ENCODE results near the gene B3GNT8. TPM values are rescaled to one million over a fixed set of nuclear protein-coding genes. Genes with fewer than 3 reads are reported as not detected.

B3GNT8 gene
- total RNA-seq, 1 experiment from 2014 or later: 0.96 TPM

DNA sequence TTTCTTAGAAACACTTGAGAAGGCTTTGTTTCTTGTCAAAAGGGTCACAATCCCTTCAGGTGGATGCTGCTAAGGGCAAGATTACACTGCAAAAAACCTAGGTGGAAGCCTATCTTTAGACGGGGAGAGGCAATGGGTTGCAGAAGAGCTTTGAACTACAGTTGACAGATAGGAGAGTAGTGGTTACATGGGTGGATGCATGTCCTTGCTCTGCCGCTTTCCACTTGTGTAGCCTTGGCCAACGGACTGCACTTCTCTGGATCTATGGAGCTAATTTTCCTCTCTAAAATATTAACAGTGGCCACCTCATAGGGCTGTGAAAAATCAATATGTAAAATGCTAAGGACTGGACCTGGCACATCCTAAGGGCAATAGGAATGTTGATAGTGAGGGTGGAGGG, 28.6 kb downstream of the B3GNT8 start:
- Histone ChIP-seq H4K5ac (ENCODE audit: insufficient read length, low read depth, low read length) (no peak overlapping the region), H4K20me1 (ENCODE audit: control insufficient read depth, insufficient read depth, insufficient read length) (no peaks in the 10 kb centered on the region), H3K23ac (ENCODE audit: insufficient read length, low read depth, low read length) (no peak overlapping the region), H3K4ac (ENCODE audit: low read depth, low read length) (no peak overlapping the region), H2BK5ac (ENCODE audit: insufficient read length, low read length) (no peak overlapping the region), H3K27me3 (ENCODE audit: insufficient read depth, low read length) (no peaks in the 10 kb centered on the region), H2AK5ac (ENCODE audit: insufficient read length, low read length) (no peak overlapping the region), H2AFZ (ENCODE audit: low read length) (no peak overlapping the region), H3K14ac (ENCODE audit: insufficient read depth, low read length) (no peak overlapping the region), H2BK20ac (ENCODE audit: low read depth, low read length, poor library complexity, severe bottlenecking) (no peak overlapping the region), H3K4me2 (ENCODE audit: insufficient read depth, insufficient read length, low read length) (peak overlapping the region; percentile 83), H3K79me2 (ENCODE audit: insufficient read depth, low read length) (no peaks in the 10 kb centered on the region), H2BK120ac (ENCODE audit: low read depth, low read length, poor library complexity, severe bottlenecking) (no peak overlapping the region), H3K79me1 (ENCODE audit: insufficient read depth, low read depth, low read length, poor library complexity, severe bottlenecking) (peaks cover 6% of the 10 kb centered on the region), H4K91ac (ENCODE audit: insufficient read length, low read depth, low read length) (no peak overlapping the region), H2BK12ac (ENCODE audit: insufficient read length, low read depth, low read length) (no peak overlapping the region), H2BK15ac (ENCODE audit: low read depth, low read length) (no peak overlapping the region), H3K4me1 (ENCODE audit: insufficient read depth, low read length) (no peaks in the 10 kb centered on the region), H3K56ac (ENCODE audit: insufficient read length, low read depth, low read length) (no peak overlapping the region), H3K9ac (ENCODE audit: extremely low read depth, insufficient read length, low read length) (peak overlapping the region; percentile 97), H4K8ac (replicated peaks; ENCODE audit: insufficient read length, low read depth, low read length) (no peak overlapping the region), H3K18ac (ENCODE audit: insufficient read length, low read depth, low read length) (no peak overlapping the region), H3K9me3 (ENCODE audit: control insufficient read depth, low read depth, low read length) (no peaks in the 10 kb centered on the region), H3K23me2 (ENCODE audit: insufficient read length, low read depth, low read length, poor library complexity, severe bottlenecking) (peaks cover 9% of the 10 kb centered on the region), H3K27ac (ENCODE audit: insufficient read length, low read depth, low read length) (no peak overlapping the region), H3T11ph (ENCODE audit: low read length) (no peak overlapping the region)
- peak overlapping the region; percentile 98 to 99 for H3K4me3 Mint-ChIP-seq
- no peaks in the 10 kb centered on the region; a peak in 1 of 5 replicates for H3K9me3 Mint-ChIP-seq
- H3K27ac Mint-ChIP-seq: peak overlapping the region; percentile 14 to 100 (median 88); a peak in 5 of 7 replicates
- H3K4me1 Mint-ChIP-seq: peaks cover 21 to 24% of the 10 kb centered on the region in 2 experiments
- no CpG with 5 or more reads among the region's 3 CpGs for WGBS (ENCODE audit: extremely low coverage, insufficient read length, low lambda C conversion rate)
- no peak for DNase-seq
- no peaks in the 10 kb centered on the region; the same call in 1 of the 2 replicates for H3K27me3 Mint-ChIP-seq (ENCODE audit: low read depth)
- TF ChIP-seq, protein P1, sequence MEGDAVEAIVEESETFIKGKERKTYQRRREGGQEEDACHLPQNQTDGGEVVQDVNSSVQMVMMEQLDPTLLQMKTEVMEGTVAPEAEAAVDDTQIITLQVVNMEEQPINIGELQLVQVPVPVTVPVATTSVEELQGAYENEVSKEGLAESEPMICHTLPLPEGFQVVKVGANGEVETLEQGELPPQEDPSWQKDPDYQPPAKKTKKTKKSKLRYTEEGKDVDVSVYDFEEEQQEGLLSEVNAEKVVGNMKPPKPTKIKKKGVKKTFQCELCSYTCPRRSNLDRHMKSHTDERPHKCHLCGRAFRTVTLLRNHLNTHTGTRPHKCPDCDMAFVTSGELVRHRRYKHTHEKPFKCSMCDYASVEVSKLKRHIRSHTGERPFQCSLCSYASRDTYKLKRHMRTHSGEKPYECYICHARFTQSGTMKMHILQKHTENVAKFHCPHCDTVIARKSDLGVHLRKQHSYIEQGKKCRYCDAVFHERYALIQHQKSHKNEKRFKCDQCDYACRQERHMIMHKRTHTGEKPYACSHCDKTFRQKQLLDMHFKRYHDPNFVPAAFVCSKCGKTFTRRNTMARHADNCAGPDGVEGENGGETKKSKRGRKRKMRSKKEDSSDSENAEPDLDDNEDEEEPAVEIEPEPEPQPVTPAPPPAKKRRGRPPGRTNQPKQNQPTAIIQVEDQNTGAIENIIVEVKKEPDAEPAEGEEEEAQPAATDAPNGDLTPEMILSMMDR (conservative IDR thresholded peaks at IDR 0.05): no peak
- H3K36me3 Mint-ChIP-seq (ENCODE audit: insufficient read depth in 1 of 3, low read depth in 3 of 3): peaks cover 0 to 12% (median 0%) of the 10 kb centered on the region in 3 experiments; a peak in 4 of 7 replicates
